ENCODE results near the gene SLC7A11. TPM values are rescaled to one million over a fixed set of nuclear protein-coding genes. Genes with fewer than 3 reads are reported as not detected.
A peak's percentile ranks its signal among the peaks of the same experiment; 100 is the strongest.

The SLC7A11 gene
- total RNA-seq, 1 donor: 118 TPM

- no peak for DNase-seq (ENCODE audit: low read depth)
- TF ChIP-seq, protein P1, sequence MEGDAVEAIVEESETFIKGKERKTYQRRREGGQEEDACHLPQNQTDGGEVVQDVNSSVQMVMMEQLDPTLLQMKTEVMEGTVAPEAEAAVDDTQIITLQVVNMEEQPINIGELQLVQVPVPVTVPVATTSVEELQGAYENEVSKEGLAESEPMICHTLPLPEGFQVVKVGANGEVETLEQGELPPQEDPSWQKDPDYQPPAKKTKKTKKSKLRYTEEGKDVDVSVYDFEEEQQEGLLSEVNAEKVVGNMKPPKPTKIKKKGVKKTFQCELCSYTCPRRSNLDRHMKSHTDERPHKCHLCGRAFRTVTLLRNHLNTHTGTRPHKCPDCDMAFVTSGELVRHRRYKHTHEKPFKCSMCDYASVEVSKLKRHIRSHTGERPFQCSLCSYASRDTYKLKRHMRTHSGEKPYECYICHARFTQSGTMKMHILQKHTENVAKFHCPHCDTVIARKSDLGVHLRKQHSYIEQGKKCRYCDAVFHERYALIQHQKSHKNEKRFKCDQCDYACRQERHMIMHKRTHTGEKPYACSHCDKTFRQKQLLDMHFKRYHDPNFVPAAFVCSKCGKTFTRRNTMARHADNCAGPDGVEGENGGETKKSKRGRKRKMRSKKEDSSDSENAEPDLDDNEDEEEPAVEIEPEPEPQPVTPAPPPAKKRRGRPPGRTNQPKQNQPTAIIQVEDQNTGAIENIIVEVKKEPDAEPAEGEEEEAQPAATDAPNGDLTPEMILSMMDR (IDR thresholded peaks at IDR 0.05; ENCODE audit: insufficient read depth, low read length): no peak
- no peak overlapping the region for H3K4me3 ChIP-seq (ENCODE audit: low read depth, low read length)
These were observed 12.1 kb downstream of the SLC7A11 start for GRCh38 chr4:138230048-138230447.

- DNase-seq (ENCODE audit: low read depth): no peak
- no peak overlapping the region for H3K4me3 ChIP-seq (ENCODE audit: low read depth, low read length)
- TF ChIP-seq, protein P1 (IDR thresholded peaks at IDR 0.05; ENCODE audit: insufficient read depth, low read length): no peak
These were observed 13.0 kb downstream of the SLC7A11 start for GRCh38 chr4:138229160-138229559.

GRCh38 chr4:138226351-138226750, 15.8 kb downstream of the SLC7A11 start:
- DNase-seq (ENCODE audit: low read depth): no peak
- TF ChIP-seq, protein P1 (IDR thresholded peaks at IDR 0.05; ENCODE audit: insufficient read depth, low read length): no peak

DNA sequence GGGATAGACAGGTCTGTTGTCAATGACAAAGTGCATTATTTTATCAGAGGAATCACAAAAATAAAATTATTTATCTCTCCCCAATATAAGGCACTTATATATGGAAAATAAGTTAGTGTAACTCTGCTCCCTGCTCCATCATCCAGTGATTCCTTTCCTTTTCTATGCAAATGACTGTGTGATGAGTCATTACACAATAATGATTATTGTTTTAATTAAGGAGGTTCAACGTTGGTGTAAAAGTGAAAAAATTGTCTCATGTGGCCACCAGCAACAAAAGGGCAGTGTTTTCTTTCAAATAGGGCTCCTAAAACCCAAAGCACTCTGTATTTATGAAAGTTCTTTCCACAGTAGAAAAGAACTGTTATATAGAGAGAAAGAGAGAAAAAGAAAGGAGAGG, 16.7 kb downstream of the SLC7A11 start:
- DNase-seq (ENCODE audit: low read depth): no peak
- H3K4me3 ChIP-seq (ENCODE audit: low read depth, low read length): no peak overlapping the region

More at GRCh38 chr4:138226351-138226750, 15.8 kb downstream of the SLC7A11 start:
- no peak overlapping the region for H3K4me3 ChIP-seq (ENCODE audit: low read depth, low read length)

GRCh38 chr4:138224614-138225013, 17.5 kb downstream of the SLC7A11 start:
- TF ChIP-seq, protein P1 (IDR thresholded peaks at IDR 0.05; ENCODE audit: insufficient read depth, low read length): no peak
- H3K4me3 ChIP-seq (ENCODE audit: low read depth, low read length): no peak overlapping the region
- DNase-seq (ENCODE audit: low read depth): no peak

More for the DNA sequence above, 16.7 kb downstream of the SLC7A11 start:
- TF ChIP-seq, protein P1 (IDR thresholded peaks at IDR 0.05; ENCODE audit: insufficient read depth, low read length): no peak

DNA sequence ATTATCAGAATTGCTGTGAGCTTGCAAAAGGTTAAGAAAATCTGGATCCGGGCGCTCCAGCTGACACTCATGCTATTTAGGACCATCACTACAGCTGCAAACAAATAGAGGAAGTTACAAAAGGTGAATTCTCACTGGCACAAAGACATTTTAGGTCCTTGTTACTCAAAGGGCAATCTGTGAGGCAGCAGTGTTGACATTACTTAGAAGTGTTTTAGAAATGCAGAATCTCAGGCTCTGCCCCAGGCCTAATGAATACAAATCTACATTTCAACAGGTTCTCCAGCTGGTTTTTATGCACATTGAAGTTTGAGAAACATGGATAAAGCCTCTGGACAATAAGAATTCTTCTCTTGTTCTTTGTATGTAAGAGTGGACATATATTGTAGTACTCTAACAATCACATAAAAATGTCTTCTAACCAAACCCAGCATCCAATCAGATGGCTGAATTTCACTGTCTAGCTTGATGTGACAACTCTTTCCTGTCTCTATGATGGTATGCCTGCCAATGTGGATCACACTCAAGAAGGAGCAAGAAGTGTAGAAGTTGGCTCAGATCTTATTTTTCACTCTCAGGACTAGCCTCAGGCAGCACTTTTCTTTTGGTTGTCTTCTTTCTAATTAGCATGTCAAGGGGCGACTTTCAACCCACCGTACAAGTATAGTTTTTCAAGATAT, 18.8 kb downstream of the SLC7A11 start:
- TF ChIP-seq, protein P1 (IDR thresholded peaks at IDR 0.05; ENCODE audit: insufficient read depth, low read length): no peak
- DNase-seq (ENCODE audit: low read depth): no peak
- H3K4me3 ChIP-seq (ENCODE audit: low read depth, low read length): no peak overlapping the region

DNA sequence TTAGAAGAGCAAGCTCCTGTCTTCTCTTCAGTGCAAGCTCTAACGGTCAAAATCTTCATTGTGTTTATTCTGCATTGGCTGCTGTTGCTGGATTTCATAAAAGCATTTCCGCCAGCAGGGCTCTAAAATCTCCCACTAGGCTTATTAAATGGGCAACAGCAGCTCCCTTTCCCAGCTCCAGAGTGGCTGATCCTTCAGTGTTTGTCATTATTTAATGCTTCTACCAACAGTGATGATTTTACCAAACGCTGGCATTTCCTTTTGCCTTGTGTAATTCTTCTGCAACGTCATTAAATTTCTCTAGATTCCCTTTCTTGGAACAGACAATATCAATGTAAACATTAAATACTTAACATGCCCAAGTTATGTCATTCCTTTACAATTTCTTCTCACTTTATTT, 20.1 kb downstream of the SLC7A11 start:
- no peak overlapping the region for H3K4me3 ChIP-seq (ENCODE audit: low read depth, low read length)
- peak; percentile 85 for DNase-seq (ENCODE audit: low read depth)
- TF ChIP-seq, protein P1 (IDR thresholded peaks at IDR 0.05; ENCODE audit: insufficient read depth, low read length): peak; percentile 16

All from fibroblast of the aortic adventitia (primary cell).